Right ventricle myocardium inferior (tissue), 1 donor: ENCODE measurements around the gene C2orf42. TPM values are rescaled to one million over a fixed set of nuclear protein-coding genes. Genes with fewer than 3 reads are reported as not detected.
"Not testable (repeated sequence)": the region's sequence is repeated elsewhere in the genome, so short reads cannot be mapped to it uniquely, and the experiment has no call there.

Source experiments
- ATAC-seq: fragments of 200-7000 bp; cut with Tn5 transposase; one replicate; pipeline ENCODE4 v1.9.1; 2020; ENCODE audit warnings: mild to moderate bottlenecking, moderate library complexity
- DNase-seq: peaks from one replicate; pipeline ENCODE4 v3.0.0; 2021; ENCODE audit errors: missing footprints
- intact Hi-C: fragments of 100-400 bp; cut with DNase I; formaldehyde crosslinking; loops from one replicate; pipeline ENCODE4 v1.11.0; 2022
- total RNA-seq: library from RNA; stranded (reverse); fragmentation: NEBNext Ultra II Directional; extraction: Animal tissue kit (Norgen Biotek cat#: 25700); gene quantifications from one replicate; pipeline ENCODE4 v1.2.1, GENCODE V29; 2021
- donor health status: DM: no; HTN: yes; CAD: no; lungs with severe emphysema.

Gene C2orf42
- total RNA-seq, 1 donor from 2014 or later, result 14.1 TPM

GRCh38 chr2:70187170-70187569 is 3.6 kb downstream of the C2orf42 start:
- intact Hi-C loops, ATAC-seq, DNase-seq: not testable (repeated sequence)

- ATAC-seq, result no peak
- DNase-seq, result no peak
- intact Hi-C loops, result no loop called here
Measured at GRCh38 chr2:70182689-70183088, 8.1 kb downstream of the C2orf42 start.

GRCh38 chr2:70181363-70181956 is 9.4 kb downstream of the C2orf42 start:
- intact Hi-C loops, result no loop called here

GRCh38 chr2:70173520-70173919 is 17.3 kb downstream of the C2orf42 start:
- DNase-seq (no peak), ATAC-seq (no peak)
- intact Hi-C loops, result no loop called here

More at GRCh38 chr2:70181363-70181956, 9.4 kb downstream of the C2orf42 start:
- no peak for DNase-seq
- ATAC-seq, result no peak

- intact Hi-C loops, ATAC-seq, DNase-seq: not testable (repeated sequence)
Measured at GRCh38 chr2:70169654-70170245, 21.1 kb downstream of the C2orf42 start.

GRCh38 chr2:70161069-70161534 is 29.7 kb downstream of the C2orf42 start:
- intact Hi-C loops, result no loop called here
- no peak for ATAC-seq
- no peak for DNase-seq

- ATAC-seq (no peak), DNase-seq (no peak)
- intact Hi-C loops, result no loop called here
Measured at GRCh38 chr2:70160545-70160944, 30.3 kb downstream of the C2orf42 start.

GRCh38 chr2:70149130-70149686 is 41.6 kb downstream of the C2orf42 start:
- ATAC-seq, intact Hi-C loops, DNase-seq: not testable (repeated sequence)

- not testable (repeated sequence) for DNase-seq, ATAC-seq
Measured at GRCh38 chr2:70148211-70148760, 42.5 kb downstream of the C2orf42 start.

GRCh38 chr2:70145851-70146739 is 44.7 kb downstream of the C2orf42 start:
- no peak for ATAC-seq
- DNase-seq, result no peak
- intact Hi-C loops, result no loop called here

More at GRCh38 chr2:70148211-70148760, 42.5 kb downstream of the C2orf42 start:
- intact Hi-C loops, result not testable (repeated sequence)

GRCh38 chr2:70145144-70145490 is 45.7 kb downstream of the C2orf42 start:
- ATAC-seq, result no peak
- intact Hi-C loops, result no loop called here
- no peak for DNase-seq

- DNase-seq, result no peak
- intact Hi-C loops, result loop anchor here (5.0 kb wide), 1 partner anchor 148 kb away; the partner anchor contains the start of gene SNRPG
- ATAC-seq, result no peak
Measured at GRCh38 chr2:70144443-70145143, 46.2 kb downstream of the C2orf42 start.

- ATAC-seq (peak; percentile 19), DNase-seq (no peak)
- intact Hi-C loops, result loop anchor here (5.0 kb wide), 1 partner anchor 149 kb away; the partner anchor contains the start of gene SNRPG
Measured at GRCh38 chr2:70143314-70144150, 47.3 kb downstream of the C2orf42 start.

GRCh38 chr2:70142590-70143313 is 48.1 kb downstream of the C2orf42 start:
- DNase-seq (peak; percentile 100), ATAC-seq (peak; percentile 90)
- intact Hi-C loops, result loop anchor here (1.0 to 5.0 kb wide), 3 partner anchors 55 to 228 kb away; partner anchors contain the start of genes PCBP1 and SNRPG

- DNase-seq (no peak), ATAC-seq (peak; percentile 91)
- intact Hi-C loops, result loop anchor here (1.0 to 5.0 kb wide), 3 partner anchors 55 to 228 kb away; partner anchors contain the start of genes PCBP1 and SNRPG
Measured at GRCh38 chr2:70141902-70142589, 48.8 kb downstream of the C2orf42 start.
